CD4-positive, alpha-beta T cell treated with Interleukin-12 subunit alpha and Interleukin-12 subunit beta, for 1 hour (primary cell): Measurements from ENCODE around the gene ADSS1.

Experiments used
- DNase-seq: peaks from one replicate; pipeline ENCODE4 v3.0.0-alpha.2; 2020

The ADSS1 gene

GRCh38 chr14:104700225-104700651, 23.8 kb upstream of the ADSS1 start:
- DNase-seq: no peak

GRCh38 chr14:104700747-104701217, 23.2 kb upstream of the ADSS1 start:
- no peak for DNase-seq

GRCh38 chr14:104701383-104702076, 22.5 kb upstream of the ADSS1 start:
- no peak for DNase-seq

- DNase-seq: no peak
Measured at GRCh38 chr14:104702106-104702505, 21.9 kb upstream of the ADSS1 start.

GRCh38 chr14:104702673-104703072, 21.4 kb upstream of the ADSS1 start:
- no peak for DNase-seq

DNA sequence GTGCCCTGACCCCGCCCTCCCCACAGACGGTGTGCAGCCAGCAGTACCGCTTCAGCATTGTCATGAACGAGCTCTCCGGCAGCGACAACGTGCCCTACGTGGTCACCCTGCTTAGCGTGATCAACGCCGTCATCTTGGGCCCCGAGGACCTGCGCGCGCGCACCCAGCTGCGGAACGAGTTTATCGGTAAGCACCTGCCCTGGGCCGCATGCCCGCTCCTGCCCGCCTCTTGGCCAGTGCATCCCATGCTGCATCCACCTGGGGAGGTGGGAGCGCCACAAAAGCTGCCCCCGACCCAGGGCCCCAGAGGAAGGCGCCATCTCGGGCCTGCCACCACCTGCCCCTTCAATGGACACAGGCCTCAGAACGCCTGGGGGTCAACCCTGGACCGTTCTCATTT, 20.8 kb upstream of the ADSS1 start:
- no peak for DNase-seq

DNA sequence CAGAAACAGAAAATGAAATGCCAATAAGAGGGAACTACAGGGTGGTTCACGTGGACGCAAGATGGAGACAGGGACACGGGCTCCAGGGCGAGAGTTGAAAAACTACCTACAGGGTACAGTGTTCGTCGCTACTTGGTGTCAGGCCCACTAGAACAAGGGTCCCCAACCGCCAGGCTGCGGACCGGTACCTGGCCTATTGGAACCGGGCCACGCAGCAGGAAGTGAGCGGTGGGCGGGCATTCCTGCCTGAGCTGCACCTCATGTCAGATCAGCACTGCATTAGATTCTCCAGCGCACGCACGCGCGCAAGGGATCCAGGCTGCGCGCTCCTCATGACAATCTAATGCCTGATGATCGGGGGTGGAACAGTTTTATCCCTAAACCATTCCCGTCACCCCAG, 19.8 kb upstream of the ADSS1 start:
- no peak for DNase-seq

DNA sequence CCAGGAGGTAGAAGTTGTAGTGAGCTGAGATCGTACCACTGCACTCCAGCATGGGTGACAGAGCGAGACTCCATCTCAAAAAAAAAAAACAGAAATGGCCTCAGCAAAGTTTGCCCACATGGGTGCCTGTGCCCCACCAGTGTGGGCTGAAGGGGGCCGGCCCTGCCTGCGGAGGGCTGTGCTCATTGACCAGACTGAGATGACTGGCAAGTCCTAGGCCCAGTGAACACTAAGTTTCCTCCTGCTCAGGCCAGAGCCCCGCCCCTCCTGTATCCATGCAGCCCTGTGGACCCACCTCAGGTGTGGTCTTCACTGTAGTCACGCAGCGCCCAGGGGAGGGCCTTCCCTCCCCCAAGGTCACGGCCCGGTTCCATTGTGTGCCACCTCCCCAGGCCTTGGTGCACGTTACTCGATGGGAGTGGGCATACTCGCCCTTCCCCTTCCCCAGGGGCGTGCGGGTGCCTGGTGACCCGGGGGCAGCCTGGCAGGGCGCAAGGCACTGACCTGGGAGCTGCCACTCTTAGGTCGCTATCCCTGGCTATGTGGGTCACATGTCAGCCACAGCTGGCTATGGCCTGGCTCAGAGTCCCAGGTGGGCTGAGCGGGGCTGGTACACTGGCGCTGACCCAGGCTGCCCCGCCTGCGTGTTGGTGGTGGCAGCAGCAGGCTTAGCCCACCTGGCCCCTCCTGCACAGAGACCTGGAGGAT, 18.5 kb upstream of the ADSS1 start:
- DNase-seq: no peak

- no peak for DNase-seq
Measured at GRCh38 chr14:104706733-104707607, 17.1 kb upstream of the ADSS1 start.

GRCh38 chr14:104707608-104708595, 16.1 kb upstream of the ADSS1 start:
- no peak for DNase-seq

DNA sequence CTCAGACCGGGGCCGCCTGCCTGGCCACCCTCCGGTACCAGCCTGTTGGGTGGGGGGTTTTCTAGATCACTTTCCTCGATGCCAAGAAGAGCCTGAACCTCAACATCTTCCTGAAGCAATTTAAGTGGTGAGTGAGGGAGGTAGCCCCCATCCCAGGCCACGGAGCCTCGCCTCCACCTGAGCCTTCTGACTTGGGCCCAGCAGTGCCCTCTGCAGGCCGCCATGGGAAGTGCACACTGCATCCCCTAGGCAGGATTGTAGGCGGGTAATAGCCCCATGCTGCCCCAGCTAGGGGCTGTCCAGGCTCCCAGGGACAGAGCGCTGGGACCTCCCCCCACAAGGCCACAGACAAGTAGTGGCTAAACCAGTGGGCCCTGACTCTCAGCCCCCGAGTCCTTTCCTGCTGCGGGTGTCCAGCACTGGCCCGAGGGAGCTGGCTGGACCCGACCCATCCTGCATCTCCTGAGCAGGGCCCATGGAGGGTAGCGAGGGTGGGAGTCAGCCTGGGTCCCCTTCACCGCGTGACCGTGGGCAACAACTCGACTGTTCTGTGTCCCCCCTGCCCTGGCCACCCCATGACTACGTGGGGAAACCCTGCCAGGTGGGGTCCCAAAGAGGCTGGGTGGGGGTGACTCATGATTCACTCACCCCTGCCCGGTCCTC, 15.3 kb upstream of the ADSS1 start:
- DNase-seq: peak; percentile 77

DNA sequence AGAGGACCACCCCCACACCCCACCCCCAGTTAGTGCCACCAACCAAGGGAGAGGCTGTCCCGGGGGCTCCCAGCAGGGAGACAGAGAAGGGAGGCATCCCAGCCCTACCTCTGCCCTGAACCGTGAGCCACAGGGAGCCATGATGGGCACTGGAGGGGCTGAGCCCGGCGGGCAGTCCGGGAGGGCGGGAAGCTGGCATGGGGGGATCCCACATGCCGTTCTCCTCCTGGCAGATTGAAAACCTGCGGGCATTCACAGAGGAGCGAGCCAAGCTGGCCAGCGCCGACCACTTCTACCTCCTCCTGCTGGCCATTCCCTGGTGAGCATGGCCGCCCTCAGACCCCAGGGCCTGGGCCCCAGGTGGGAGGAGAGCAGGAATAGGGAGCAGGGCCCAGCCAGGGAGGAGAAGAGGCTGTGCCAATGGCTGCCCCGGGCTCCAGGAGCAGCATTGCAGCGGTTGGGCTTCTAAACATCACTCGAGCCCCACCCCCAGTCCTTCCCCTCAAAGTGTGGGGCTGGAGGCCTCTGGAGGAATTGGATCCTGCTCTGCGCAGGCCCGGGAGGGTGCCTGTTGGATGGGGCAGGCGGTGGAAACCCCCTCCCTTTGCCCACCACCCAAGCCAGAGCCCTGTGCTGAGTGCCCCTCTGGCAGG, 14.5 kb upstream of the ADSS1 start:
- no peak for DNase-seq

DNA sequence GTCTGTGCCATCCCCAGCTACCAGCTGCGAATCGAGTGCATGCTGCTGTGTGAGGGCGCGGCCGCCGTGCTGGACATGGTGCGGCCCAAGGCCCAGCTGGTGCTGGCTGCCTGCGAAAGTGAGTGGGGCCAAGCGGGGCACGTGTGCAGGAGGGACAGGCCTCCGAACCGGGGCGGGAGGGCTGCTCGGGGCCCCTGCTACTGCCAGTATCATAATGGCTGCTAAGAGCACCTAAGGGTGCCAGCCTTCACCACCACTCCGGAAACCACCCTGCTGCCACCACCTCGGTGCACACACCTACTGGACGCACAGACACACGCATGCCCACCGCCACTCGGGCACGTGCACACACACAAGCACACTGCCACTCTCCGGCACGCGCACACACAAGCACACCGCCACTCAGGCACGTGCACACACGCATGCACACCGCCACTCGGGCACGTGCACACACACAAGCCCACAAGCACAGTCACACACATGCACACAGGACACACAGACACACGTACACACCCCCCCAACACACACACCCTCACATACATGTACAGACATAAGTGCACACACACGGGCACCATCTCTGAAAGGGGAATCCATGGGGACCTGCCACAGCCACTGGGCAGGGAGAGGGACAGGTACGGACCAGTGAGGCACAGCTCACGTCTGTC, 13.8 kb upstream of the ADSS1 start:
- no peak for DNase-seq

DNA sequence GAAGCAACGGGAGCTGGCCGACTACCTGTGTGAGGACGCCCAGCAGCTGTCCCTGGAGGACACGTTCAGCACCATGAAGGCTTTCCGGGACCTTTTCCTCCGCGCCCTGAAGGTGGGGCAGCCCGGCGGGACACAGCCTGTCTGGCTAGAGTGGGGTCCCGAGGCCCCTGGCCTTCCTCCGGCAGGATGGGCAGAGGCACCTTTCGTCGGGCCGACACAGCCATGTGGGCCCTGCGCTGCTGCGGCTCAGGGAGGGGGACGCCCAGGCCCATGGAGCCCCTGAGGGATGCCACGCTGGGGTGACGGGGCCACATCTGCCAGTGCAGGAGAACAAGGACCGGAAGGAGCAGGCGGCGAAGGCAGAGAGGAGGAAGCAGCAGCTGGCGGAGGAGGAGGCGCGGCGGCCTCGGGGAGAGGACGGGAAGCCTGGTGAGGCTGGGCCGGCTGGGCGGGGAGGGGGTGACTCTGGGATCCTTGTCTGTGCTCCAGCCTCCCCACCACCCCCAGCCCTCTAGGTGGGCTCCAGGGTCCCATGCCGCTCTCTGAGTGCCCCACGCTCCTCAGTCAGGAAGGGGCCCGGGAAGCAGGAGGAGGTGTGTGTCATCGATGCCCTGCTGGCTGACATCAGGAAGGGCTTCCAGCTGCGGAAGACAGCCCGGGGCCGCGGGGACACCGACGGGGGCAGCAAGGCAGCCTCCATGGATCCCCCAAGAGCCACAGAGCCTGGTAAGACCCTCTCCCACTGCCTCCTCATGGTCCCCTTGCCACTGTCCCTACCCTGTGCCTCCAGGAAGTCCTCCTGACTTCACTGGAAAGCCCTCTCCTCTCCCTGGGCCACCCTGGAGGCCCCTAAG, 10.9 kb upstream of the ADSS1 start:
- DNase-seq: no peak

GRCh38 chr14:104714066-104714465, 10.0 kb upstream of the ADSS1 start:
- no peak for DNase-seq

DNA sequence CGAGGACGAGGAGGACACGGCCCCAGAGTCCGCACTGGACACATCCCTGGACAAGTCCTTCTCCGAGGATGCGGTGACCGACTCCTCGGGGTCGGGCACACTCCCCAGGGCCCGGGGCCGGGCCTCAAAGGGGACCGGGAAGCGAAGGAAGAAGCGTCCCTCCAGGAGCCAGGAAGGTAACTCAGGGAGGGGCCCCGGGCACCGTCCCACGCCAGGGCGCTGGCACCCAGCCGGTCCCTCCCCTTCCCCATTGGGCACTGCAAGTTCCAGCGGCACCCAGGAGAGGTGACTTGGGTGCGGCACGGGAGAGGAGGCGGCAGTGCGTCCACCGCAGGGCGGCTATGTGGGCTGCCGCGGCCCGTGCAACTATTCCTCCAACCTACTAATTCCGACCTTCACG, 9.3 kb upstream of the ADSS1 start:
- no peak for DNase-seq

DNA sequence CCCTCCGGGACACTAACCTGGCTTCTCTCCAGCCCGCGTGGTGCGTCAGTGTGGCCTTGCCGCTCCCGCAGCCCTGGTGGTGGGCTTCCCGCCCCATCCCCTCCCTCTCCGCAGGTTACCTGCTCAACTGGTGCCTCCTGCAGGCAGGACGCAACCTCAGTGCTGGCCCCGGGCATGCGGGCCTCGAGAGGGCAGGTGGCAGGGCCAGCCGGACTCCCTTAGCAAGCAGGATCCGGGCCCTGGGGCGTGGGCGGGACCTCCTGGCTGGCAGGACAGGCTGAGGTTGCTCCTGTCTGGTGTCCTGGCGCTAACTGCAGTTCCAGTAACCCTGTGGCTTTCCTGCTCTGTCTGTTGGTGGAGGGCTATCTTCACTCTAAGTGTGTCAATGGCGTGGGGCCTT, 8.6 kb upstream of the ADSS1 start:
- DNase-seq: no peak

DNA sequence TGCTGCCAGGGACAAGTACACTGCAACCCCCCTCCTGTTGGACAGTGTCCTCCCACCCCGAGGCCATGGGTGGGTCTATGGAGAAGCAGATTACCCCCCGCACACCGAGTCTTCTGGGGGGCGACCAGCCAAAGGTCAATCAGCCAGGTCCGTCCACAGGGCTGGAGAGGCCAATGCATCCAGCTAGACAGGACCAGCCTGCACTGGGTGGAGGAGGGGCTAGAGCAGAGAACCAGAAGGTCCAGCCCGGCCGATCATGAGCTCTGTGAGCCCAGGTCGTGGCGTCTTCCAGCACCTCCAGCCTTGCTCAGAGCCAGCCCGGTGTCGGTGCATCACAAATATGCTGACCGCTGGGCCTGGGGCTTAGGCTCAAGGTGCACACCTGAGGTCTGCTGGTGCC, 8.2 kb upstream of the ADSS1 start:
- DNase-seq: no peak

- no peak for DNase-seq
Measured at GRCh38 chr14:104717137-104717536, 6.9 kb upstream of the ADSS1 start.

DNA sequence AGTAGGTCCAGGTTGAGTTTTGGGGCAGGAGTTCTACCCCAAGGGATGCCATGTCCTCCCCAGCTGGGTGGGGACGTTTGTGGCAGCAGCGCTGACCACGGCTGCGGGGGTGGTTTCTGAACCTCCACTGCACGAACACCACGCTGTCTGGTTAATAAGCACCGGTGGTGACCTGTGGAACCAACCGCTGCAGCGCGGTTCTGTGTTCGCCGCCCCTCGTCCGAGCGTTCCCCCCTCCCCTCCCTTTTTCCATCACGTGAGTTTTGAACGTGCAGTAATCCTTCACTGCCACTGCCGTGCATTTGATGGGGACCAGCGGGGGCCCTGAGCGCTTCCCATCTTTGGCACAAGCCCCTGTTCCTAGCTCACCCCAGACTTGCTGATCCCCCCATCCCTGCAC, 6.4 kb upstream of the ADSS1 start:
- DNase-seq: no peak
